Stimulated activated naive CD8-positive, alpha-beta T cell treated with anti-CD3 and anti-CD28 coated beads, Interleukin-15, amount 100 ng/mL, for 72 hours (primary cell): Measurements from ENCODE around the gene NUDC.

ENCODE experiments used
- ATAC-seq: fragments of 150-1000 bp; cut with Tn5 transposase; 2 replicates; pipeline ENCODE4 v1.10.0; 2021; ENCODE audit warnings: mild to moderate bottlenecking, moderate library complexity
- DNase-seq, 2 donors: peaks; one replicate each; pipeline ENCODE4 v3.0.0; 2021 to 2022
- H3K27ac Mint-ChIP-seq, 2 donors: one replicate each; pipeline ENCODE4 v1.8.0; 2022; ENCODE audit warnings: mild to moderate bottlenecking in 2 of 2, mixed read lengths in 2 of 2, moderate library complexity in 2 of 2
- H3K27me3 Mint-ChIP-seq: one replicate; pipeline ENCODE4 v1.8.0; 2022; ENCODE audit warnings: mixed read lengths
- H3K4me1 Mint-ChIP-seq: one replicate; pipeline ENCODE4 v1.8.0; 2022; ENCODE audit warnings: mild to moderate bottlenecking, mixed read lengths
- H3K4me3 Mint-ChIP-seq, 2 donors: one replicate each; pipeline ENCODE4 v1.8.0; 2022; ENCODE audit warnings: mild to moderate bottlenecking in 2 of 2, mixed read lengths in 2 of 2, moderate library complexity in 1 of 2
- H3K9me3 Mint-ChIP-seq, 2 donors: one replicate each; pipeline ENCODE4 v1.8.0; 2022; ENCODE audit warnings: mixed read lengths in 2 of 2

The NUDC gene

DNA sequence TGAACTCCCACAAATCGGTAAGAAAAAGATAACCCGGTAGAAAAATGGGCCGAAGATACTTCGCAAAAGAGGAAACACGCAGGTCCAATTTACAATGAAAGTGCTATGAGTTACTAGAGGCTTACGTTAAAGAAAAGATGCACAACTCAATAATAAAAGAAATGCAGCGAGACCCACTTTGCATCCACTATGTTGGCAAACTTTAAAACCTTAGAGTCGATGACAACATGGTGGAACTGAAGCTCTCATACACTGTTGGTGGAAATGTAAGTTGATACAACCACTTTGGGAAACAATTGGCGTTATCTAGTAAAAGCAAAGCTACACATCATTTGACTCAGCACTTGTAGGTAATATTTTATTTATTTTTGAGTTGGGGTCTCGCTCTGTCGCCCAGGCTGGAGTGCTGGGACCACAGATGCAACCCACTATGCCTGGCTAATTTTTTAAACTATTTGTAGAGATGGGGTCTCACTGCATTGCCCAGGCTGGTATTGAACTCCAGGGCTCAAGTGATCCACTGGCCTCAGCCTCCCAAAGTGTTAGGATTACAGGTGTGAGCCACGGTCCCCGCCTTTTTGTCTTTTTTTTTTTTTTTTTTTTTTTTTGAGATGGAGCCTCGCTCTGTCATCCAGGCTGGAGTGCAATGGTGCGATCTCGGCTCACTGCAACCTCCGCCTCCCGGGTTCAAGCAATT, 20.6 kb upstream of the NUDC start:
- peak overlapping the region; percentile 98 to 99 for H3K27ac Mint-ChIP-seq

DNA sequence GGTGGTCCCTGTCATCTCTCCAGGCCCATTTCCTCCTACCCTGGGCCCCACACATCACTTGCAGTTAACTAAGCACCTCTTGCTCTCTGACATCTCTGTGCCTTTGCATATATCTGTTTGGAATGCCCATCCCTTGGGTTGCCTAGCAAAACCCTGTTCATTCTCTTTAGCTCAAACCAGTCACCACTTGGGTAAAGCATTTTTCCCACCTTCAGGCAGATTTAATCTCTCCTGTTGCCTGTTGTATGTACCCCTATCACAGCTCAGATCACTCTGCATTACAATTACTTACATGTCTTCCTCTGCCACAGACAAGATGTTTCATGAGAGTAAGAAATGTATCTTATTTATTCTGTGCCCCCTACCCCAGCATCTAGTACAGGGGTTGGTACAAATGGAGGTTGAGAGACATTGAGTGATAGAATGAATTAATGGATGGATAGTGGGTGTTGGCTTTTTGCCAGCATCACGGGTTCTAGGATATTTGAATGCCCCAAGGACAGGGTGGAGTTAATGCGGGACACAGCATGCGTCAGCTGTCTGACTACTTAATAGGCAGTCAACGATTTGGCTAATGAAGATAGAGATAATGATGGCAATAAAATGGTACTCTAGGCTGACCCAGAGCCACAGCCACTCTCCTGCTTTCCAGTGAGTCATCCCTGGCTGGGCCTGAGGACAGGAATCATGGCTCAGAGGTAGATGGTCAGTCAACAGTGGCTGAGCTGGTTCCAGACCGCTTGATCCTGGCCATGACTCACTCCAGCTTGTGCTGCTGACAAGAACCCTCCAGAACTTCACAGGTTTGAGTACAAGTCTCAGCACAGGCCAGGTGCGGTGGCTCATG, 14.2 kb upstream of the NUDC start:
- Mint-ChIP-seq H3K4me1 (peaks cover 2% of the 10 kb centered on the region), H3K27ac (peak overlapping the region in 1 of 2 donors; percentile 13), H3K9me3 (no peaks in the 10 kb centered on the region), H3K27me3 (no peaks in the 10 kb centered on the region), H3K4me3 (no peak overlapping the region)
- ATAC-seq (no peak), DNase-seq (no peak)

More for the DNA sequence above, 20.6 kb upstream of the NUDC start:
- Mint-ChIP-seq H3K9me3 (no peaks in the 10 kb centered on the region), H3K4me3 (peak overlapping the region; percentile 92 to 94), H3K4me1 (peaks cover 36% of the 10 kb centered on the region), H3K27me3 (no peaks in the 10 kb centered on the region)
- no peak for ATAC-seq
- DNase-seq, result no peak

DNA sequence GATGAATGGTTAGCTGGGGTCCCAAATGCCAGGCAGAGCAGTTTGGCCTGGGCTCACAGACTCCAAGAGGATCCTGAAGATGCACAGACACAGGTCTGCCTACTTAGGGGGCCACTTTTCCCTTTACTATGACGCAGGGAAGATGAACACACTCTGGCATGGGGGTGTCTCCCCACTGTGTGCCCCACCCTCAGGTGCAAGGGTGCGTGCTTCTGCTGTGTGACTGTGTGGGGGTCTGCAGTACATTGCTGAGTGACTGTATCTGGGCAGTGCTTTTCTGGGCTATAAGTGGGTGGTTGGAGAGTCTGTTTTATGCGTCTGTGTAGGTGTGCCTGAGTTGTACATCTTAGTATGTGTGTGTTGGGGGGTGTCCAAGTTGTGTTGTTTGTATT, 11.6 kb upstream of the NUDC start:
- no peak for ATAC-seq
- Mint-ChIP-seq H3K9me3 (no peaks in the 10 kb centered on the region), H3K4me3 (no peak overlapping the region), H3K27ac (peak overlapping the region in 1 of 2 donors; percentile 67), H3K4me1 (no peaks in the 10 kb centered on the region), H3K27me3 (no peaks in the 10 kb centered on the region)
- DNase-seq, result no peak

DNA sequence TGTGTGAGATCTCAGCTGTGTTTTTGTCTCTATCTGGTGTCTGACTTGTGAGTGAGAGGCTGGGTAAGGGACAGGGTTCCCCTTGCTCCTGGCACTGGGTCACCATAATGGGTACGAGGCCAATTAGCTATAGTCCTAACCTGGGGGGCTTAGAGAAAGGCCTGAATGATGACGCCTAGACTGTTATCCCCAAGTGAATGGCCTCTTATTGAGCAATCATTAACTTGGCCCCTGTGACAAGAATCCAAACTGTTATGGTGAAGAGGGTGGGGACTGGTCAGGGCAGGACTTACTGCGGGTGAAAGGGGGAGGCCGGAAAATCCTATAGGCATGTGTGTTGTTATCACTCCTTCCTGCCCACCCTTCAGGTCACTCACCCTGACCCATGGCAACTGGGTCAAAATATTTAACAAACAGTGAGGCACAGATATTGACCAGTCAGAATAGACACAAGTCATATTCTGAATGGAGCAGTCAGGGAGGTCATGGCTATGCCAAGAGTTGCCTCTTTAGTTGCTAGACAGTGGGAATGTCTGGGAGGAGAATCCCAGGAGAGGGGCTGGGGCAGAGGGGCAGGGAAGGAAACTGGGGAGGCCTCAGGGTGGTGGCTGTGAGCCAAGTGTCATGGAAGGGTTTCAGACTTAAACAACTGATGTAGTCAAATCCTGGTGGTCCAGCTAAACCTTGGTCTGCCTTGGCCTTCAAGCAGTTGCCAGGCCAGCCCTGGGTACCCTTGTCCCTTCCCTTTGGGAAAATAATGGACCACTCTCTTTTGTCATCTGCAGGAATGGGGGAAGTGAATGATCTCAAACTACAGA, 11.0 kb upstream of the NUDC start:
- DNase-seq (no peak), ATAC-seq (no peak)
- H3K4me3 Mint-ChIP-seq, result no peak overlapping the region
- H3K27ac Mint-ChIP-seq, result peak overlapping the region in 1 of 2 donors; percentile 21
- no peaks in the 10 kb centered on the region for H3K27me3 Mint-ChIP-seq
- no peaks in the 10 kb centered on the region for H3K4me1 Mint-ChIP-seq
- H3K9me3 Mint-ChIP-seq, result no peaks in the 10 kb centered on the region

DNA sequence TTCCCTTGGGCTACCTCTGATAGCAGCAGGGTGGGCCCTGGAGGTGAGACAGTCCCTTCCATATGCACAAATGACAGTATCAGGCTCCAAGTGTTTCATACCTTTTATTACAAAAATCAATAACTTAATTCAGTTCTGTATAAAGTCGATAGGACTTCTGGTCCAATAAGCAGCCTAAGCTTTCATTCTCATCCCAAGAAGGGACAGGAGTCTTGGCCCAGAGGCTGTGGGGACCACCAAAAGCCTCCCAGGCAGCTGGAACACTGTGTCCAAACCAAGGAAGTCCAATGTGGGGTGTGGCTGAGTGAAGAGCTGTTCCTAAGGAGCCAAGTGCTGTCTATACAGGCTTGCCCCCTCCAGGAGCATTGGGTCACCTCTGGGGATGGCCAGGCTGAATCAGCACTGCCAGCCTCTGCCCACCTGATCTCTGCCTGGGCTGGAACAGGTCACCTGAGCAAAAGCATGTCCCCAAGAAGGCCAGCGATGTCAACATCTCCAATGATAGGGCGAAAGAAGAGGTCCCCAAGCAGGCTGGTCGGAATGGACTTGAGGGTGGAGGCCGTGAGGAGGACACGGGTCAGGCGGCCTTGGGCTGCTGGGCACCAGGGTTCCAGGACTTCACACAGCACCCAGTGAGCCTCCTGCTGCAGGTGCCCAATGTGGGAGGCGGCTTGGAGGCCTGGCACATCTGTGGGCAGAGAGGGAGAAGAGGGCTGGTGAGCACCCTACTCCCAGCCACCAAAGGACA, 10.0 kb upstream of the NUDC start:
- no peaks in the 10 kb centered on the region for H3K4me1 Mint-ChIP-seq
- ATAC-seq, result no peak
- no peaks in the 10 kb centered on the region for H3K9me3 Mint-ChIP-seq
- H3K27me3 Mint-ChIP-seq, result no peaks in the 10 kb centered on the region
- no peak overlapping the region for H3K4me3 Mint-ChIP-seq
- no peak for DNase-seq
- no peak overlapping the region for H3K27ac Mint-ChIP-seq

DNA sequence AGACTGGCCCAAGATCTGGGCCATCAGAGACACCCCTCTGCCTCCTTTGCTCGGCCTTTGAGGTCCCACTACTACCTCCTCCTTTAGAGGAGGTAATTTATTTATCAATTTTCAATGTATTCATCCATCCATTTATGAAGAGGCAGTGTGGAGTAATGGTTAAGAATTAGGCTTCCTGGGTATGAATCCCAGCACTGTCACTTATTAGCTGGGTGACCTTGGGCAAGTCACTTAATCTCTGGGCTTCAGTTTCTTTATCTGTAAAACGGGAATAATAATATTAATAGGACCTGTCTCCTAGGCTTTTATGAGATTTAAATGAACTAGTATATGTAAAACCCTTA, 9.4 kb upstream of the NUDC start:
- ATAC-seq (no peak), DNase-seq (no peak)
- Mint-ChIP-seq H3K4me3 (no peak overlapping the region), H3K4me1 (no peaks in the 10 kb centered on the region), H3K9me3 (no peaks in the 10 kb centered on the region), H3K27me3 (no peaks in the 10 kb centered on the region), H3K27ac (peak overlapping the region in 1 of 2 donors; percentile 35)

DNA sequence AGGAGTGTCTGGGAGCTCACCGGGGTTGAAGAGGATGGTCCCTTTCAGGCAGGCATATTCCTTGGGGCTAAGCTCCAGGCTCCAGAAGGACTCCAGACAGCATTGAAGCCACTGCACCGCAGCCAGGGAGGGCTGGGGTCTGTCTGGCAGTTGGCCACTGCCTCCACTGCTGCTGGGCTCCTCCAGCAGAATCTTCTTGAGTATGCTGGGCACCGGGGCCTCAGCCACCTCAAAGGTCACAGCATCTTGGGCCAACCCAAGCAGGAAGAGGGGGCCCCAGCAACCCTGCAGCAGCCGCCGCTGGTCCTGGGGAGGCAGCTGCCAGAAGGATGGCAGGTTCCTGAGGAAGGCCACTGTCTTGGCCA, 8.2 kb upstream of the NUDC start:
- Mint-ChIP-seq H3K27me3 (no peaks in the 10 kb centered on the region), H3K4me1 (no peaks in the 10 kb centered on the region), H3K9me3 (no peaks in the 10 kb centered on the region), H3K4me3 (no peak overlapping the region), H3K27ac (peak overlapping the region in 1 of 2 donors; percentile 74)
- ATAC-seq (no peak), DNase-seq (no peak)

DNA sequence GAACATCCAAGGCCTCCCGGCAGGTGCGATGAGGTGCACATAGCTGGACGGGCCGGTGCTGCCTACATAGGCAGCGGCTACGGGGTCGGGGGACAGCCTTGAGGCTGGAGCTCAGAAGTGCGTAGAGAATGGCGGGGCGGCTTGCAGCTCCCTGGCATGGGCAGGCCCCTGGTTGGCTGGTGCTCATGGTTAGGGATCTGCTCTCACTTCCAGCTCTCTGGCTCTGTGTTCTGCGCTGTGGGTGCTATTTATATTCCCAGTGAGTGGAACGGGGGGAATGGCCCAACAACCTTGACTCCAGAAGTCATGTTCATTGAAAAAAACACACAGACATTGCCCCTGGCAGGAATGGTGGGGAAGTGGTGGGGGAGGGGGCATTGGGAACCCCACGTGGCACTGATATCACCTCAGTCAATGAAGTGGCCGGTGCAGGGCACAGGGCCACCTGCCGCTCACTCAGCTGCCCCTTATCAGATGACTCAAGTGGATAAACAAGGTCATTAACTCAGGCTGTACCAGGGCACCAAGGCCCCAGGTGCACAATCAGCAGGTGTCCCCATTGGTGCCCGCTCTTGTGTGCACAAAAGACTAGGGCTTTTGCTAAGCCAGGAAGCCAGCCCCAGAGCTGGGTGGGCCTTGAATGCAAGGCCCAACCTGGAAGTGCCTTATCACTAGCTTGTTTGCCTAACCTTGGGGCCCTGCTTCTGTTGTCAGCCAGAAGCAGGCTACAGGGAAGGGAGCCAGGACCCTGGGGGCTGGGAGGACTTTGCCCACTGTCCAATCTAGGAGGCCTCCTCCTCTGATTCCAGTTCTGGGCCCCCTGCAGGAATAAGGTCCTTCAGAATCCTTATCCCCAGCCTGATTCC, 7.6 kb upstream of the NUDC start, which contains the start of gene NR0B2:
TSS of gene NR0B2 (minus strand) at position 222 of the 866 bp plus-strand sequence. CDS start at position 187, 35 bp downstream.
- no peak for ATAC-seq
- no peaks in the 10 kb centered on the region for H3K9me3 Mint-ChIP-seq
- H3K4me3 Mint-ChIP-seq, result no peak within 1 kb of the TSS
- H3K27me3 Mint-ChIP-seq, result no peaks in the 10 kb centered on the region
- no peak for DNase-seq
- peak within 1 kb of the TSS in 1 of 2 donors; percentile 74 for H3K27ac Mint-ChIP-seq
- H3K4me1 Mint-ChIP-seq, result no peaks in the 10 kb centered on the region

DNA sequence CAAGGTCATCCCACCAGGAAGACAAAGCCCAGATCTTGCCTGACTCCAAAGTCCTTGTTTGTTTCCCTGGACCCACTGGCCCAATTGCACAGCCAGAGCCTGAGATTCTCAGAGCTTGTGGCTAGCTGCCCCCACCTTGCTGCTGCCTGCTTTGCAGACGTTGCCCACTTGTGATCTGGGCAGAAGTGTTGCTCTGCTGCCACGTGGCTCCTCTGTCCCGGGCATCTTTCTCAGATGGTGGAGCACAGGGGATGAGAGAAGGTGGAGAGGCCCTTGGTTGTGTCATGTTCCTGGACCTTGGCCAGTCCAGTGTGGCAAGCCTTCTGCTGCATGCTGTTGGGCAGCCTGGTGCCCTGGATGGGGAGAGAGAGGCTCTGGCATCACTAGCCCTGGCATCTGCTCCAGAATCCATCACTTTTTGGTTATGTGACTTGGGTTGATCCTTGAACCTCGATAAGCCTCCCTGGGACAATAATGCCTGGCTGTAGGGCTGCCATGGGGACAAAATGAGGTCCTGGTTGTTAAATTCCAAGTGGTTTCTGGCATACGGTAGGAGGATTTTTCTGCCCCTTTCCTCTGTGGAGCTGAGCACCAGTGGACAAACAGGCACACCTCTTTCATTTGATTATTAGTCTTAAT, 6.2 kb upstream of the NUDC start:
- ATAC-seq (no peak), DNase-seq (no peak)
- Mint-ChIP-seq H3K27me3 (no peaks in the 10 kb centered on the region), H3K4me3 (no peak overlapping the region), H3K27ac (peak overlapping the region in 1 of 2 donors; percentile 67), H3K4me1 (peaks cover 3% of the 10 kb centered on the region), H3K9me3 (no peaks in the 10 kb centered on the region)

DNA sequence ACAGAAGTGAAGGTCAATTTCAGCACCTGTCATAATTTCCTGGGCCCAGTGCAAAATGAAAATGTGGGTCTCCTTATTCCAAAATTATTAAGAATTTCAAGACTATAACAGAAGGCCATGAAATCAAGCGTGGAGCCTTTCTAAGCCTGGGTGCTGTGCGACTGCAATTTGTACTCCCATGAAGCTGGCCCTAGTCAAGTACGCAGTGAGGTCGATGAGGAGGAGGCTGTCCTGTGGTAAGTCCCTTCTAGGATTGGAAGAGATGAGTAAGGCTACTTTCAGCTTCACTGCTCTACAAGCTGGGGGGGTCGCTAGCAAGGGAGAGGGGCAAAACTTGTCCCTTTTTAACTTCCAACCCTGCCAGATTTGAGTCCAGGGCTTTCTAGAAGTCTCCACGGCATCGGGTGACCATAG, 410 bp upstream of the NUDC start:
- DNase-seq, result no peak
- peaks cover 31% of the 10 kb centered on the region for H3K4me1 Mint-ChIP-seq
- H3K27me3 Mint-ChIP-seq, result no peaks in the 10 kb centered on the region
- H3K27ac Mint-ChIP-seq, result peak overlapping the region; percentile 93 to 98
- ATAC-seq, result peak; percentile 67
- peak overlapping the region; percentile 92 for H3K4me3 Mint-ChIP-seq
- no peaks in the 10 kb centered on the region for H3K9me3 Mint-ChIP-seq

DNA sequence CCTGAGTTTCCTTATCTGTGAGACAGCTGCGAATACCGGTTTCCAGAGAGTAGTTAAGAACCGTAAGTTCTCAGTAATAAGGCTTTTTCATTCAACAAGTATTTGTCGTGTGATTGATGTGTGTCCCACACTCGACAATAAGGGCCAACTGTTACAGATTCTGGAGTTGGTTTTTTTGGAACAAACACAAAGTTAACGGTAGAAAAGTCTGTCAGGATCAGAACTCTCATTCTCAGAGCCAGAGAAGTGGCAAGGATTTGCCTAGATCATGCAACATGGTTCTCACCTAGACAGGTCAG, 837 bp downstream of the NUDC start:
- Mint-ChIP-seq H3K4me1 (peaks cover 39% of the 10 kb centered on the region), H3K4me3 (peak overlapping the region; percentile 92), H3K27me3 (no peaks in the 10 kb centered on the region), H3K27ac (peak overlapping the region; percentile 93 to 98), H3K9me3 (no peaks in the 10 kb centered on the region)
- no peak for ATAC-seq
- no peak for DNase-seq

DNA sequence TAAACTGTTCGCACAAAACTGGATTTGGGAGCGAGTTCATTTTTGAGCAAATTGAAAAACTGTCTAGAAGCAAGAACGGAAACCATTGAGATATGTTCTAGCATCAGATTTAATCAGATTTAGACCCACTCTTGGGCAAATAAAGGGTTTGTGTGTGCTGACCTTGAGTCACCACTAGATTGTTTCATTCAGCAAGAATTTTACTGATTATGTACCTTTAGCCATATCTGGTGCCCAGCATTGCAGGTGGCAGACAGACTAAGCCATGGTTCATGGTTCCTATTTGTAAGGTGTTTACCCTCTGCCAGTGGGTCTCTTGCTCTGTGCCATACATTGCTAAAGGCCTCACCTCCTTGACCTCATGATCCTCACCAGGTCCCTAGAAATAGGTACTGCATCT, 1.4 kb downstream of the NUDC start:
- peak overlapping the region; percentile 92 for H3K4me3 Mint-ChIP-seq
- H3K27me3 Mint-ChIP-seq, result no peaks in the 10 kb centered on the region
- H3K27ac Mint-ChIP-seq, result peak overlapping the region; percentile 91 to 93
- DNase-seq, result no peak
- ATAC-seq, result no peak
- no peaks in the 10 kb centered on the region for H3K9me3 Mint-ChIP-seq
- peaks cover 39% of the 10 kb centered on the region for H3K4me1 Mint-ChIP-seq

DNA sequence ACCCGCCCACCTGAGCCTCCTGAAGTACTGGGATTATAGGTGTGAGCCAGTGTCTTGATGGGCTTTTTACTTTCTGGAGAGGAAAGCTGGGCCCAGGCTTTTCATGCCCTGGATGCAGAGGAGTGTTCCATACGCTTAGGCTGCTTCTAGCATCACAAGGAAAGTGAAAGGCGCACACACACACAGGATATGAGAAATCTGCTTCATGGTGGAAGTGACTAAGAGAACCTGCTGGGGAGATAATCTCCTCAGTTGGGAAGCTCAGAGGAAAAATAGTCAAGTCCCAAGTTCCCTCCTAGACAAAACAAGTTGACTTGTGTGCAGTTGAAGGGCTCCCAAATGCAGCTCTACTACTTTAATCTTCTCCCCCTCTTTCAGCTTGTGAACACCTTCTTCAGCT, 2.2 kb downstream of the NUDC start:
- Mint-ChIP-seq H3K27ac (peak overlapping the region in 1 of 2 donors; percentile 80), H3K4me3 (peak overlapping the region; percentile 92), H3K9me3 (no peaks in the 10 kb centered on the region), H3K4me1 (peaks cover 39% of the 10 kb centered on the region), H3K27me3 (no peaks in the 10 kb centered on the region)
- ATAC-seq (no peak), DNase-seq (no peak)

DNA sequence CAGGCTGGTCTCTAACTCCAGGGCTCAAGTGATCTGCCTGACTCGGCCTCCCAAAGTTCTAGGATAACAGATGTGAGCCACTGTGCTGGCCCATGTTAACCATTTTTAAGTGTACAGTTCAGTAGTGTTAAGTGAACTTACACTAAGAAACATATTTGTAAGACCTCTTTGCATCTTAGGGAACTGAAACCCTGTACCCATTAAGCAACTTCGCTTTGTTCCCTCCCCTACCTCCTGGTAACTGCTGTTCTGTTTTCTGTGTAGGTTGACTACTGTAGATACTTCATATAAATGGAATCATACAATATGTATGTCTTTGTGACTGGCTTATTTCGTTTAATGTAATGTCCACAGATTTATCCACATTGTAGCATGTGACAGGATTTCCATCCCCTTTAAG, 11.0 kb downstream of the NUDC start:
- Mint-ChIP-seq H3K27ac (no peak overlapping the region), H3K4me1 (no peaks in the 10 kb centered on the region), H3K9me3 (no peaks in the 10 kb centered on the region), H3K4me3 (no peak overlapping the region), H3K27me3 (no peaks in the 10 kb centered on the region)
- no peak for DNase-seq
- ATAC-seq, result no peak
